KMS-11 (cell line): ENCODE measurements around the gene PCF11.

Source experiments
- H2AFZ ChIP-seq: fragments of 200-600 bp; sonication (generic); 2 replicates; pipeline ENCODE4 v1.6.1; 2016; ENCODE audit warnings: antibody characterized with exemption, mixed run types, low read depth
- H3K27ac ChIP-seq: fragments of 200-600 bp; sonication (generic); 2 replicates; pipeline ENCODE4 v1.6.1; 2016; ENCODE audit warnings: mild to moderate bottlenecking, mixed run types
- H3K27me3 ChIP-seq: fragments of 200-600 bp; sonication (generic); 2 replicates; pipeline ENCODE4 v1.6.1; 2017; ENCODE audit warnings: mild to moderate bottlenecking, low read depth, mixed run types, moderate library complexity; ENCODE audit not compliant: insufficient read depth
- H3K36me3 ChIP-seq: fragments of 200-600 bp; sonication (generic); 2 replicates; pipeline ENCODE4 v1.6.1; 2017; ENCODE audit warnings: mild to moderate bottlenecking, mixed run types; ENCODE audit not compliant: insufficient read depth
- H3K4me1 ChIP-seq: fragments of 200-600 bp; sonication (generic); 2 replicates; pipeline ENCODE4 v1.6.1; 2016; ENCODE audit warnings: mild to moderate bottlenecking, low read depth, mixed run types; ENCODE audit not compliant: poor library complexity, severe bottlenecking
- H3K4me2 ChIP-seq: fragments of 200-600 bp; sonication (generic); 2 replicates; pipeline ENCODE4 v1.7.0; 2016; ENCODE audit warnings: mild to moderate bottlenecking, mixed run types
- H3K4me3 ChIP-seq: fragments of 200-600 bp; sonication (generic); IDR thresholded peaks from 2 replicates; pipeline ENCODE4 v1.6.1; 2017; ENCODE audit warnings: low read depth, low read length, mixed read lengths; ENCODE audit not compliant: insufficient read depth
- H3K79me2 ChIP-seq: fragments of 200-600 bp; sonication (generic); 2 replicates; pipeline ENCODE4 v1.6.1; 2016; ENCODE audit warnings: low read depth, mixed run types; ENCODE audit not compliant: insufficient read depth
- H3K9ac ChIP-seq: fragments of 200-600 bp; sonication (generic); 2 replicates; pipeline ENCODE4 v1.6.1; 2016; ENCODE audit warnings: mild to moderate bottlenecking, mixed run types
- H4K20me1 ChIP-seq: fragments of 200-600 bp; sonication (generic); 2 replicates; pipeline ENCODE4 v1.6.1; 2016; ENCODE audit warnings: mild to moderate bottlenecking, mixed run types; ENCODE audit not compliant: insufficient read depth
- CTCF ChIP-seq: fragments of 200-600 bp; sonication (generic); conservative IDR thresholded peaks from 2 replicates; pipeline ENCODE4 v1.6.1; 2017; ENCODE audit warnings: low read depth, mild to moderate bottlenecking, antibody characterized with exemption, low read length, moderate library complexity, mixed read lengths

PCF11 gene

DNA sequence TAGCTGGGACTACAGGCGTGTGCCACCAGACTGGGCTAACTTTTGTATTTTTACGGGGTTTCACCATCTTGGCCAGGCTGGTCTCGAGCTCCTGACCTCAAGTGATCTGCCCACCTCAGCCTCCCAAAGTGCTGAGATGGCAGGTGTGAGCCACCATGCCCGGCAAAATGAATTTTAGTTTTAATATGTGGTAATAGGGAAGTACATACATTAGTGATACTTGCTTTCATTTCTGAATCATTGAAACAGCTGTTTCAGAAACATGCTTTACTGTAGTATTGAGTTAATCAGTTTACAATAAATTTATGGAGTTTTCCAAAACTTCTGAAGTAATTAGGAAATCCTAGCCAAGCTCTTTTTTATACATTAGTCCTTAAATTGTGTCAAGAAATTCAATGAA, 15.6 kb downstream of the PCF11 start:
- Histone ChIP-seq H3K9ac (no peak overlapping the region), H2AFZ (no peak overlapping the region), H3K4me2 (peak overlapping the region; percentile 73), H3K36me3 (peaks cover 16% of the 10 kb centered on the region; the same call in 1 of the 2 replicates), H3K4me3 (no peak overlapping the region), H3K79me2 (peaks cover 90% of the 10 kb centered on the region), H3K27ac (peak overlapping the region; percentile 7; the same call in 1 of the 2 replicates), H3K27me3 (no peaks in the 10 kb centered on the region), H3K4me1 (peaks cover 71% of the 10 kb centered on the region), H4K20me1 (peaks cover 15% of the 10 kb centered on the region; the same call in 1 of the 2 replicates)
- no peak for TF ChIP-seq CTCF

GRCh38 chr11:83174008-83174407, 17.1 kb downstream of the PCF11 start:
- H3K27ac ChIP-seq: peak overlapping the region; percentile 26; the same call in 1 of the 2 replicates
- H3K9ac ChIP-seq: no peak overlapping the region
- TF ChIP-seq CTCF: no peak
- peaks cover 63% of the 10 kb centered on the region for H3K4me1 ChIP-seq
- H4K20me1 ChIP-seq: peaks cover 15% of the 10 kb centered on the region; the same call in 1 of the 2 replicates
- H3K27me3 ChIP-seq: no peaks in the 10 kb centered on the region
- H2AFZ ChIP-seq: no peak overlapping the region
- peaks cover 21% of the 10 kb centered on the region; the same call in 1 of the 2 replicates for H3K36me3 ChIP-seq
- peaks cover 75% of the 10 kb centered on the region for H3K79me2 ChIP-seq
- H3K4me3 ChIP-seq: no peak overlapping the region
- H3K4me2 ChIP-seq: peak overlapping the region; percentile 73

DNA sequence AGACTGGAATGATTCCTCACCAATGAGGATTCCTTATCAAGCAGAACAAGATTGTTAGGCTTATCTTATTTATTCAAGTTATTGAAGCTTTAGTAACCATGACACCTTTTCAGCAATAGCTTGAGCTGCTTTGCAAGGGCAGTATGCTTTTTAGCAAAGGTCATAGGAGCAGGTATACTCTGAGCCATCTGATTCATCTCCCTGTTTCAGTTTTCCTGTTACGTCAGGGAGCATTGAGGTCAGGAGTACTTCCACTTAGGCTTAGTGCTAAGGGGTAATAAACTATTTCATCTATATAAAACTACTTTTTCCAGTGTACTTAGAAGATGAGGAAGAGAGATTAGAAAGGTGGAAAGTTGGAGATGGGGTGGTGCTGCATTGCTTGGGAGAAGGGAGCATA, 18.9 kb downstream of the PCF11 start:
- Histone ChIP-seq H2AFZ (no peak overlapping the region), H3K36me3 (peaks cover 27% of the 10 kb centered on the region), H3K27me3 (no peaks in the 10 kb centered on the region), H3K27ac (no peak overlapping the region), H4K20me1 (peaks cover 15% of the 10 kb centered on the region; the same call in 1 of the 2 replicates), H3K4me3 (no peak overlapping the region), H3K79me2 (peaks cover 61% of the 10 kb centered on the region), H3K9ac (no peak overlapping the region), H3K4me1 (peaks cover 47% of the 10 kb centered on the region), H3K4me2 (no peak overlapping the region)
- no peak for TF ChIP-seq CTCF

- Histone ChIP-seq H3K27ac (no peak overlapping the region), H2AFZ (no peak overlapping the region), H3K4me2 (no peak overlapping the region), H3K36me3 (peaks cover 39% of the 10 kb centered on the region), H3K27me3 (no peaks in the 10 kb centered on the region), H3K9ac (no peak overlapping the region), H3K4me3 (no peak overlapping the region), H4K20me1 (no peaks in the 10 kb centered on the region), H3K4me1 (peaks cover 6% of the 10 kb centered on the region), H3K79me2 (peaks cover 5% of the 10 kb centered on the region; the same call in 1 of the 2 replicates)
- TF ChIP-seq CTCF: no peak
Measured at GRCh38 chr11:83181815-83182214, 24.9 kb downstream of the PCF11 start.
